Neural cell (in vitro differentiated cells): ENCODE data around the gene USP9X. TPM values are rescaled to one million over a fixed set of nuclear protein-coding genes. Genes with fewer than 3 reads are reported as not detected.

Source experiments
- H2AFZ ChIP-seq: fragments of 200-600, 300-800 bp; sonication (generic), shearing (Covaris generic); 2 replicates; pipeline ENCODE4 v1.6.0; 2014; ENCODE audit warnings: low read depth, mild to moderate bottlenecking, antibody characterized with exemption, low read length, moderate library complexity
- H3F3A ChIP-seq: fragments of 200-600 bp; shearing (Covaris generic); 2 replicates; pipeline ENCODE4 v1.6.1; 2016; ENCODE audit warnings: mild to moderate bottlenecking, moderate library complexity, mixed read lengths, antibody characterized with exemption, low read length; ENCODE audit not compliant: insufficient read depth, poor library complexity, severe bottlenecking
- H3K27ac ChIP-seq: fragments of 200-600, 300-800 bp; sonication (generic), shearing (Covaris generic); 2 replicates; pipeline ENCODE4 v1.5.1; 2014; ENCODE audit warnings: mild to moderate bottlenecking, low read length, moderate library complexity
- H3K27me3 ChIP-seq: fragments of 300-800, 200-600 bp; sonication (generic), shearing (Covaris generic); 2 replicates; pipeline ENCODE4 v1.6.0; 2014; ENCODE audit warnings: mild to moderate bottlenecking, low read depth, low read length, moderate library complexity; ENCODE audit not compliant: insufficient read depth
- H3K36me3 ChIP-seq: fragments of 300-800, 200-600 bp; sonication (generic), shearing (Covaris generic); 2 replicates; pipeline ENCODE4 v1.5.1; 2014; ENCODE audit warnings: mild to moderate bottlenecking, antibody characterized with exemption, low read length, moderate library complexity; ENCODE audit not compliant: insufficient read depth
- H3K4me2 ChIP-seq: fragments of 300-800, 200-600 bp; sonication (generic), shearing (Covaris generic); 2 replicates; pipeline ENCODE4 v1.6.0; 2014; ENCODE audit warnings: mild to moderate bottlenecking, low read length
- H3K4me3 ChIP-seq: fragments of 300-800, 200-600 bp; sonication (generic), shearing (Covaris generic); 2 replicates; pipeline ENCODE4 v1.5.1; 2014; ENCODE audit warnings: mild to moderate bottlenecking, low read length, moderate library complexity
- H3K79me2 ChIP-seq: fragments of 200-600 bp; shearing (Covaris generic); replicated peaks from 2 replicates; pipeline ENCODE4 v1.6.0; 2014; ENCODE audit warnings: mild to moderate bottlenecking, low read length, moderate library complexity; ENCODE audit not compliant: insufficient read depth
- H3K9ac ChIP-seq: fragments of 300-800, 200-600 bp; sonication (generic), shearing (Covaris generic); 2 replicates; pipeline ENCODE4 v1.6.1; 2016; ENCODE audit warnings: mild to moderate bottlenecking, low read length, mixed read lengths
- H3K9me2 ChIP-seq: fragments of 200-600 bp; shearing (Covaris generic); 2 replicates; pipeline ENCODE4 v1.6.1; 2016; ENCODE audit warnings: mild to moderate bottlenecking, low read length, mixed read lengths; ENCODE audit not compliant: insufficient read depth
- H3K9me3 ChIP-seq: fragments of 200-600, 300-800 bp; sonication (generic), shearing (Covaris generic); 2 replicates; pipeline ENCODE4 v1.6.1; 2016; ENCODE audit warnings: mild to moderate bottlenecking, mixed run types, low read length, moderate library complexity, mixed read lengths
- H4K20me1 ChIP-seq: fragments of 200-600 bp; shearing (Covaris generic); 2 replicates; pipeline ENCODE4 v1.6.1; 2016; ENCODE audit warnings: mild to moderate bottlenecking, mixed run types; ENCODE audit not compliant: insufficient read depth
- CTCF ChIP-seq: fragments of 450-650 bp; IDR thresholded peaks from 2 replicates; pipeline ENCODE4 v1.5.1; 2014; ENCODE audit warnings: antibody characterized with exemption, mild to moderate bottlenecking, moderate library complexity; ENCODE audit not compliant: poor library complexity, severe bottlenecking
- EP300 ChIP-seq: fragments of 450-650 bp; conservative IDR thresholded peaks from 2 replicates; pipeline ENCODE4 v1.6.1; 2014; ENCODE audit warnings: antibody characterized with exemption, mild to moderate bottlenecking, moderate library complexity; ENCODE audit not compliant: poor library complexity, severe bottlenecking
- EZH2 ChIP-seq: fragments of 200-600, 300-800 bp; shearing (Covaris generic), sonication (generic); IDR thresholded peaks from 2 replicates; pipeline ENCODE4 v1.6.1; 2014; ENCODE audit warnings: antibody characterized with exemption, low read length, borderline replicate concordance, mild to moderate bottlenecking; ENCODE audit not compliant: insufficient read depth, poor library complexity, severe bottlenecking
- MXI1 ChIP-seq: fragments of 450-650 bp; conservative IDR thresholded peaks from 2 replicates; pipeline ENCODE4 v1.6.1; 2014; ENCODE audit warnings: antibody characterized with exemption, mild to moderate bottlenecking; ENCODE audit not compliant: poor library complexity, severe bottlenecking
- POLR2AphosphoS5 ChIP-seq: IDR thresholded peaks from 2 replicates; pipeline ENCODE4 v1.6.1; 2012
- RAD21 ChIP-seq: fragments of 450-650 bp; conservative IDR thresholded peaks from 2 replicates; pipeline ENCODE4 v1.6.1; 2014; ENCODE audit warnings: antibody characterized with exemption, mild to moderate bottlenecking, moderate library complexity
- REST ChIP-seq: IDR thresholded peaks from 2 replicates; pipeline ENCODE4 v1.6.1; 2012; ENCODE audit warnings: borderline replicate concordance
- SMC3 ChIP-seq: fragments of 450-650 bp; conservative IDR thresholded peaks from 2 replicates; pipeline ENCODE4 v1.6.1; 2014; ENCODE audit warnings: antibody characterized with exemption, mild to moderate bottlenecking, moderate library complexity; ENCODE audit not compliant: poor library complexity
- TAF1 ChIP-seq: IDR thresholded peaks from 2 replicates; pipeline ENCODE4 v1.6.1; 2012; ENCODE audit warnings: low read depth
- polyA plus RNA-seq: library from polyadenylated mRNA; depleted of rRNA; stranded (reverse); fragments of >200 nt; gene quantifications from 2 replicates; pipeline ENCODE4 v1.2.3, GENCODE V29; 2014

Gene USP9X
- polyA plus RNA-seq, 1 donor from 2014 or later = 36.1 TPM

- Histone ChIP-seq H3K79me2 (no peaks in the 10 kb centered on the region), H3K27ac (no peak overlapping the region), H3K27me3 (no peaks in the 10 kb centered on the region), H3K9me3 (no peaks in the 10 kb centered on the region), H3F3A (no peaks in the 10 kb centered on the region), H2AFZ (no peak overlapping the region), H3K4me3 (no peak overlapping the region), H4K20me1 (no peaks in the 10 kb centered on the region), H3K9ac (no peak overlapping the region), H3K4me2 (no peak overlapping the region), H3K9me2 (no peaks in the 10 kb centered on the region), H3K36me3 (no peaks in the 10 kb centered on the region)
- TF ChIP-seq EP300 (no peak), SMC3 (no peak), EZH2 (no peak), POLR2AphosphoS5 (no peak), REST (no peak), MXI1 (no peak), TAF1 (no peak), RAD21 (no peak), CTCF (no peak)
Measured at GRCh38 chrX:41164449-41164848, 79.2 kb downstream of the USP9X start.

- no peaks in the 10 kb centered on the region for H3K27me3 ChIP-seq
- TF ChIP-seq EP300 (no peak), POLR2AphosphoS5 (no peak), EZH2 (no peak), MXI1 (no peak), CTCF (no peak), REST (no peak), SMC3 (no peak), TAF1 (no peak), RAD21 (no peak)
- H2AFZ ChIP-seq = no peak overlapping the region
- no peaks in the 10 kb centered on the region for H3K79me2 ChIP-seq
- H3K27ac ChIP-seq = no peak overlapping the region
- H3F3A ChIP-seq = no peaks in the 10 kb centered on the region
- no peak overlapping the region for H3K9ac ChIP-seq
- no peaks in the 10 kb centered on the region for H3K9me2 ChIP-seq
- no peaks in the 10 kb centered on the region for H4K20me1 ChIP-seq
- H3K4me2 ChIP-seq = no peak overlapping the region
- no peaks in the 10 kb centered on the region for H3K9me3 ChIP-seq
- no peak overlapping the region for H3K4me3 ChIP-seq
- H3K36me3 ChIP-seq = peaks cover 3% of the 10 kb centered on the region
Measured at GRCh38 chrX:41167888-41168287, 82.6 kb downstream of the USP9X start.
